Epithelial cell of esophagus (primary cell): Measurements from ENCODE around the gene SNRNP200.

Experiments
- DNase-seq: peaks from one replicate; pipeline ENCODE4 v3.0.0; 2010; ENCODE audit warnings: low read depth
- H3K4me3 ChIP-seq: 2 replicates; pipeline ENCODE4 v1.5.1; 2011; ENCODE audit warnings: mild to moderate bottlenecking, low read length, control low read depth
- TF ChIP-seq, protein P1 (sequence below): IDR thresholded peaks from 2 replicates; pipeline ENCODE4 v1.5.1; 2011; ENCODE audit warnings: low read depth, mild to moderate bottlenecking, low read length, control low read depth, inconsistent platforms; ENCODE audit not compliant: insufficient read depth; ENCODE audit errors: missing control alignments

SNRNP200 gene

DNA sequence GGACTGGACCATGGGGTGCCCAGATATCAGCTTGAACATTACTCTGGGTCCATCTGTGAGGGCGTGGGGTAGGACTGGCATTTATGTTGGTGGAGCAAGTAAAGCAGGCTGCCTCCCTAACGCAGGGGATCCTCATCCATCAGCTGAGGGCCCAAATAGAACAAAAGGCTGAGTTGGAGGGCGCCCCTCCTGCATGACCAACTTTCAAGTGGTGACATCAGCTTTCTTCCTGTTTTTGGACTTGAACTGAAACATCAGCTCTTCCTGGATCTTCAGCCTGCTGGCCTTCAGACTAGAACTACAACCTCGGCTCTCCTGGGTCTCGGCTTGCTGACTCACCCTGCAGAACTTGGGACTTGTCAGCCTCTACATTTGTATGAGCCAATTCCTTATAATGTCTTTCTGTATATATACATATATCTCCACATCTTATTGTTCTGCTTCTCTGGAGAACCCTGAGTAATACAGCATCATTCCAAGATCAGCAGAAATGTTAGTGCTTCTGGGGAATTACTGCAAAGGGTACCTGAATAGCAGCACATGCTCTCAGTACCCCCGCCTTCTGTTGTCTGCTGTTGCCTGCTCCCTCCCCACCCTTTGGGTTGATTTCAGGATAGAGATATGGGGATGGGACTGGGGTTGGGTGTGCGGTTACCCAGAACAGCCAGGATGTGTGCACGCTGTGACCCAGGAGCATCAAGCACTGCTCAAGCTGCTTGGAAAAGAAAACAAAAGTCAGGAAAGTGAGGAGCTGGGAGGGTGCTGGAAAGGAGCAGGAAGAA lies 59.5 kb downstream of the SNRNP200 start:
- TF ChIP-seq, protein P1, sequence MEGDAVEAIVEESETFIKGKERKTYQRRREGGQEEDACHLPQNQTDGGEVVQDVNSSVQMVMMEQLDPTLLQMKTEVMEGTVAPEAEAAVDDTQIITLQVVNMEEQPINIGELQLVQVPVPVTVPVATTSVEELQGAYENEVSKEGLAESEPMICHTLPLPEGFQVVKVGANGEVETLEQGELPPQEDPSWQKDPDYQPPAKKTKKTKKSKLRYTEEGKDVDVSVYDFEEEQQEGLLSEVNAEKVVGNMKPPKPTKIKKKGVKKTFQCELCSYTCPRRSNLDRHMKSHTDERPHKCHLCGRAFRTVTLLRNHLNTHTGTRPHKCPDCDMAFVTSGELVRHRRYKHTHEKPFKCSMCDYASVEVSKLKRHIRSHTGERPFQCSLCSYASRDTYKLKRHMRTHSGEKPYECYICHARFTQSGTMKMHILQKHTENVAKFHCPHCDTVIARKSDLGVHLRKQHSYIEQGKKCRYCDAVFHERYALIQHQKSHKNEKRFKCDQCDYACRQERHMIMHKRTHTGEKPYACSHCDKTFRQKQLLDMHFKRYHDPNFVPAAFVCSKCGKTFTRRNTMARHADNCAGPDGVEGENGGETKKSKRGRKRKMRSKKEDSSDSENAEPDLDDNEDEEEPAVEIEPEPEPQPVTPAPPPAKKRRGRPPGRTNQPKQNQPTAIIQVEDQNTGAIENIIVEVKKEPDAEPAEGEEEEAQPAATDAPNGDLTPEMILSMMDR, result no peak
- no peak overlapping the region for H3K4me3 ChIP-seq

DNA sequence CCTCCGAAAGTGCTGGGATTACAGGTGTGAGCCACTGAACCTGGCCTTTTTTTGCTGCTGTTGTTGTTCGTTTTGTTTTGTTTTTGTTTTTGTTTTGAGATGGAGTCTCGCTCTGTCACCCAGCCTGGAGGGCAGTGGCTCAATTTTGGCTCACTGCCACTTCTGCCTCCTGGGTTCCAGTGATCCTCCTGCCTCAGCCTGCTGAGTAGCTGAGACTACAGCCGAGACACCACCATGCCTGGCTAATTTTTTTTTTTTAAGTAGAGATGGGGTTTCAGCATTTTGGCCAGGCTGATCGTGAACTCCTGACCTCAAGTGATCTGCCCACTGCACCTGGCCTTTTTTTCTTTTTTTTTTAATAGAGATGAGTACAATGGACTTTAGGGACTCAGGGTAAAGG lies 61.5 kb downstream of the SNRNP200 start:
- no peak for DNase-seq
- TF ChIP-seq, protein P1, result no peak
- no peak overlapping the region for H3K4me3 ChIP-seq

More for the DNA sequence above, 59.5 kb downstream of the SNRNP200 start:
- DNase-seq, result peak; percentile 46

GRCh38 chr2:96241900-96242611 lies 63.3 kb downstream of the SNRNP200 start:
- peak; percentile 59 for DNase-seq
- H3K4me3 ChIP-seq, result no peak overlapping the region

GRCh38 chr2:96241227-96241626 lies 64.1 kb downstream of the SNRNP200 start:
- TF ChIP-seq, protein P1, result no peak
- DNase-seq, result no peak
- no peak overlapping the region for H3K4me3 ChIP-seq

More at GRCh38 chr2:96241900-96242611, 63.3 kb downstream of the SNRNP200 start:
- TF ChIP-seq, protein P1, result no peak

GRCh38 chr2:96240341-96241038 lies 64.9 kb downstream of the SNRNP200 start:
- no peak overlapping the region for H3K4me3 ChIP-seq
- DNase-seq, result peak; percentile 63
- TF ChIP-seq, protein P1, result no peak

DNA sequence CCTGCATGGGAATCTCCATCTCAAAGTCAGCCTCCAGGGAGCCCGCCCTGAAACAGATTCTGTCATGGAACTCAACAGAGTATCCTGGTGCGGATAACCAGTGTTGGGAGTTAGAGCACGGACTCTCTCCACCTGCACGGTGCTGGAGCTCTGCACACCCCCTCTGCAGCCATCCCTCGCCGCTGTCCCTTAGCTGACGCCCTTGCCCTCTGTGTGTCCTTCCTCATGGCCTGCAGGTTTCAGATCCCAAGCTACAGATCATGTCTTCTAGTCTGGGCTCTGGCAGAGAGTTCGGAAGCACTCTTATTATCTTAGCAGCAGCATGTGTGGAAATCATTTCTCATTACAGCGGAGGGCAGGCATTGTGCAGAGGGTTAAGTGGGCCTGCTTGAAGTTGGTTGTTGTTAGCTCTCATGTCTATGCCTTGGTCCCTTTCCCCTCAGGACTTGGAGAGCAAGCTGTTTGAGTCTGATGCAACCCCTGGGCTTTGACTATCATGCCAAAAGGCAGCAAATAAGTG lies 65.5 kb downstream of the SNRNP200 start:
- DNase-seq, result no peak
- TF ChIP-seq, protein P1, result no peak
- H3K4me3 ChIP-seq, result no peak overlapping the region
